Stimulated activated naive CD8-positive, alpha-beta T cell treated with anti-CD3 and anti-CD28 coated beads, Interleukin-15, Interleukin-2, amounts not matched to agents 100 ng/mL and 50 ng/mL, for 24 hours (primary cell): Measurements from ENCODE around the gene MYLK2.
"Not testable (repeated sequence)": the region's sequence is repeated elsewhere in the genome, so short reads cannot be mapped to it uniquely, and the experiment has no call there.

Experiments used
- H3K27ac Mint-ChIP-seq: one replicate; pipeline ENCODE4 v1.8.0; 2021; ENCODE audit warnings: mild to moderate bottlenecking, mixed read lengths
- H3K27me3 Mint-ChIP-seq: one replicate; pipeline ENCODE4 v1.8.0; 2021; ENCODE audit warnings: mixed read lengths
- H3K36me3 Mint-ChIP-seq: one replicate; pipeline ENCODE4 v1.8.0; 2021; ENCODE audit warnings: low read depth, mixed read lengths
- H3K4me1 Mint-ChIP-seq: one replicate; pipeline ENCODE4 v1.8.0; 2021; ENCODE audit warnings: low read depth, mixed read lengths
- H3K4me3 Mint-ChIP-seq: one replicate; pipeline ENCODE4 v1.8.0; 2021; ENCODE audit warnings: mild to moderate bottlenecking, mixed read lengths
- H3K9me3 Mint-ChIP-seq: one replicate; pipeline ENCODE4 v1.8.0; 2021; ENCODE audit warnings: mixed read lengths

Gene MYLK2

DNA sequence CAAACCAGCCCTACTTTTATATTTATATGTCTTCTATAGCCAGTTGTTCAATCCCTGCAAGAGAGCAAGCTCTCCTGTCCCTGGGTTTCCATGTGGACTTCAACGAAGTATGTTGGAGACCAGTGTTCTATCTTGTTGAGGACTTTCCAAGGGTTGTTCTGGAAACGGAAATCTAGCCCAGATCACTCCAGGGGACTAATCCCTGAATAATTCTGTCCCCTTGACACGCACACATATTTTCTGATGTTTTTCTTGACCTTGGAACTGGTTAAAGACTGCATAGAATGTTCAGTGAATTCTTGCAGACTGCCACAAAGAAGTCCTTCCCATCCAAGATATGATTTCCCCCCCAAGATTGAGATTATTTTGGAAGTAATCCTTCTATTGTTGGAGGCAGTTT, 9.5 kb upstream of the MYLK2 start:
- peaks cover 5% of the 10 kb centered on the region for H3K4me1 Mint-ChIP-seq
- no peak overlapping the region for H3K4me3 Mint-ChIP-seq
- H3K27me3 Mint-ChIP-seq: no peaks in the 10 kb centered on the region
- H3K36me3 Mint-ChIP-seq: peaks cover 8% of the 10 kb centered on the region
- no peak overlapping the region for H3K27ac Mint-ChIP-seq
- no peaks in the 10 kb centered on the region for H3K9me3 Mint-ChIP-seq

DNA sequence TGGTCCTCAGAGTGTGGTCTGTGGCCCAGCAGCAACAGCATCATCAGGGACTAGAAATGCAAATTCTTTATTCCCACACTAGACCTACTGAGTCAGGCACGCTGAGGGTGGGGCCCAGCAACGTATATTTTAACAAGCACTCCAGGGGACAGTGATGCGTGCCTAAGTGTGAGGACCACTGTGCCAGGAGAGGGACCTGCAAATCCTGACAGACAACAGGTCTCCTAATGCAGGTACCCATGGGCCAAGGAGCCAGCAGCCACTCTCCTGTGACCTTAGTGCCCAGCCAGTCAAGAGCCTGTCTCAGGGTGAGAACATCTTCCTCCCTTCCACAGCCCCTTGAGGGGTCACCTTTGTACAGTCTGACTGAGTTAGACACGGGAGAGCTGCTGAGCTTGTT, 8.0 kb upstream of the MYLK2 start:
- Mint-ChIP-seq H3K4me1 (peaks cover 5% of the 10 kb centered on the region), H3K36me3 (peaks cover 5% of the 10 kb centered on the region), H3K4me3 (no peak overlapping the region), H3K9me3 (no peaks in the 10 kb centered on the region), H3K27ac (no peak overlapping the region), H3K27me3 (no peaks in the 10 kb centered on the region)

DNA sequence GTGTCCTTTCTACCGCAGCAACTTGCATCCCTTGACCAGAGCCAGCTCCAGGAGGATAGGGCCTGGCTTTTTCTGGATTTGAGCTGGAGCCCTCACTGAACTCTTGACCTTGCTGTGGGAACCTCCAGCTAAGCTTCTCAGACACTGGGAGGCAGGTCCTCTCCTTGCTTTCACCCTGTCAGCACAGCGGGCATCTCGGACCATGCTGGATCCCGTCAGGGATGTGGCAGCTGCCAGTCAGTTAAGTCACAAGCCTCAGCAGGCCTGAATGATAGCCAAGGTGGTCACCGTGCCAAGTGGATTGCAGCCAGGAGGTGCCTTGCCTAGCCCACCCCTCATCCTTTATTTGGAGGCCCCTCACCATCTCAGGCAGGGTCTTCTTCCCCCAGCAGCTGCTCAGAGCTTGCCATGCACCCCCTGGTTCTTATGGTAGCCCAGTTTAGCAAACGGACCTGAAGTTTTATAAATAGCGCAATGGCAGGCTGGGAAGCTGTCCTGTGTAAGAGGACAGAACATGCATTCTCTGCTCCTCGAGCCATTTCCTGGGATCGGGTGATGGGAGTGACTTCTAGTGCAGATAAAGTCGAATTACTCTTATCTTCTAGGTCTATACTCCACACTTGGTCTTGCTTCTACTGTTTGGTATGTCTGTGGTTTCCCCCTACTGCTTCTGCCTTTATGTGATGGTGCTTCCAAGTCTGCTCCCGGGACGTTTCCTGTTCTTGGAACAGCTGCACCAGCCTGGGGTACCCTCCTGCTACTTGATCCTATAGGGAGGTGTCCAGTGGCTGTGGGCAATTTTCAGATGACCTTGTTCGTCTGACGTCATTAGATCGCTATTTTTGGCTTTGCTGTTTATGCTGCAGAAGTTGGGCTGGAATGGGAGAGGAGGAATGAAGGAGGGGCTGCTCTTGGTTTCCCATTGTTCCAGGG, 7.1 kb upstream of the MYLK2 start:
- H3K36me3 Mint-ChIP-seq: no peaks in the 10 kb centered on the region
- H3K27ac Mint-ChIP-seq: no peak overlapping the region
- H3K4me3 Mint-ChIP-seq: no peak overlapping the region
- H3K4me1 Mint-ChIP-seq: peaks cover 5% of the 10 kb centered on the region
- no peaks in the 10 kb centered on the region for H3K9me3 Mint-ChIP-seq
- no peaks in the 10 kb centered on the region for H3K27me3 Mint-ChIP-seq

DNA sequence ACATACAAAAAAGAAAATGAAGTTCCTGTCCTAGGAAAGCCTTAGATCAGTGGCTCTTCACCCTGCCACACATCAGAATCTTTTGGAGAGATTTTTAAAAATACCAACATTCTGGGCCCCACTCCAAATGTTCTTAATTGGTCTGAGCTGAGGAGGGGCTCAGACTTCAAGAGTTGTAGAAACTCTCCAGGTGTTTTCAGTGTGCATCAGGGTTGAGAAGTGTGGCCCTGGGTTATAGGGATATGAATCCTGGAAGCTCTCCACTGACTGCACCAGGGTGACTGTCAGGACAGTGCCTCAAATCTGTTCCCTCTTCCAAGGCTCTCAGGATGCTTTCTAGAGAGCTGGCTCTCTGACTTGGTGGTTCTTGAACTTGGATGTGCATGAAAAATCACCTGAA, 5.5 kb upstream of the MYLK2 start:
- no peaks in the 10 kb centered on the region for H3K36me3 Mint-ChIP-seq
- H3K4me3 Mint-ChIP-seq: no peak overlapping the region
- H3K4me1 Mint-ChIP-seq: peaks cover 5% of the 10 kb centered on the region

DNA sequence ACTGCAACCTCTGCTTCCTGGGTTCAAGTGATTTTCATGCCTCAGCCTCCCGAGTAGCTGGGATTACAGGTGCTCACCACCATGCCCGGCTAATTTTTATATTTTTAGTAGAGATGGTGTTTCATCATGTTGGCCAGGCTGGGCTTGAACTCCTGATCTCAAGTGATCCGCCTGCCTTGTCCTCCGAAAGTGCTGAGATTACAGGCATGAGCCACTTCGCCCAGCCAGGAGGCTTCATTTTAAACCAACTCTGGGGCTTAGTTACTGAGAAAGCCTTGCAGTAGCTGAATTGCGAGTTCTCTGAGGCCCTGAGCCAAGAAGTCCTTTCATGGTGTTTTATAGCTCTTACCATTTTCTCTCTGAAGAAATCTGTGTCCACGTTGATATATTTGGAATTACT, 5.0 kb upstream of the MYLK2 start:
- H3K4me1 Mint-ChIP-seq, H3K9me3 Mint-ChIP-seq, H3K4me3 Mint-ChIP-seq, H3K36me3 Mint-ChIP-seq, H3K27ac Mint-ChIP-seq, H3K27me3 Mint-ChIP-seq: not testable (repeated sequence)

More for the DNA sequence above, 5.5 kb upstream of the MYLK2 start:
- Mint-ChIP-seq H3K9me3 (no peaks in the 10 kb centered on the region), H3K27ac (no peak overlapping the region), H3K27me3 (no peaks in the 10 kb centered on the region)

DNA sequence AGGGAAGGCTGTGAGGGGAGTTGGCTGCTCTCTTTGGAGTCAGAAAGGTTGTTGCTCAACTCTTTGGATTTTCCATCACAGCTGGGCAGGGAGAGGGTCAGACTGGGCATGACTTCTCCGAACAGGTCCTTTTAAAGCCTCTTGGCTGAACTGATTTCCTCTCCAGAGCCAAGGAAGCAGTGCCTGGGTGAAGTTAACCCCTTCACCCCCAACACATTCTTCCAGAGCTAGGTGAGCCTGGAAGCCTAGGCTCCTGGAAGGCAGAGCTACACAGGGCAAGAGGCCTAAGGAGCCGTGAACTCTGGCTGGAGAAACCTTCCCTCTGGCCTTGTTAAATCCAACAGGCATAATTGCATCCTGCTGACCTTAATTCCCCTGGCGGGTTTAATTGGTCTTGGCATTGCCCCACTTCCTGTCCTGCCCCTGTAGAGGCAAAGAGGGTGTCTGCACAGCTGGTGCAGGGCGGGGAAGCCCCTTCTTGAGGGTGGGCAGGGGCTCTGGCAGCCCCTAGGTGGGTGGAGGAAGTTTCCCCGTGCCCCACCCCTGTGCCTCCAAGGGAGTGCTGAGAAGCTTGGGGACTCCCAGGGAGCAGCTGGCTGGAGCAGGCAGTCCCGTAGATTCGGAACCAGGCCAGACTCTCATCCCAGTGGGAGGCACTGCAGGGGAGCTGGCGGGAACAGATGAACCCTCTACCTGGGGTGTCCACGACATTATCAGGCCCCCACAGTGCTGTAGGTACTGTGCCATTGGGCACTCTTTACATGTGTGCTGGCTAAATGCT, 3.6 kb upstream of the MYLK2 start:
- Mint-ChIP-seq H3K4me1 (no peaks in the 10 kb centered on the region), H3K9me3 (no peaks in the 10 kb centered on the region), H3K27ac (no peak overlapping the region), H3K36me3 (no peaks in the 10 kb centered on the region), H3K27me3 (no peaks in the 10 kb centered on the region), H3K4me3 (no peak overlapping the region)

DNA sequence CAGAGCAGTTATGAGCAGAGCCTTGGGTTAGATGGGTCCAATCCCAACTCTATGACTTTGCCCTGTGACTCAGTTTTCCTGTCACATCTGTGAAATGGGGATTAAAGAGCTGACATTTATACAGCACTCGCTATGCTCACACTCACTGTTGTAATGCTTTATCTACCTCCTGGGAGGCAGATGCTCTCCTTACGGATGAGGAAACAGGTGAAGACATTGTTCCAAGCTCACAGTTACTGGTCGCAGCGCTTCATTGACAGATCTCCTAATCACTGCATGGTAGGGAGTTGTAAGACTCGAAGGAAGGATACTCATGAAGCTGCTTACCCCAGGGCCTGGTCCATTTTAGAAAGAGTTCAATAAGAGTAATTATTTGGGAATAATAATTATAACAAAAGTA, 2.9 kb upstream of the MYLK2 start:
- Mint-ChIP-seq H3K36me3 (no peaks in the 10 kb centered on the region), H3K4me1 (no peaks in the 10 kb centered on the region), H3K27ac (no peak overlapping the region), H3K27me3 (no peaks in the 10 kb centered on the region), H3K9me3 (no peaks in the 10 kb centered on the region), H3K4me3 (no peak overlapping the region)

DNA sequence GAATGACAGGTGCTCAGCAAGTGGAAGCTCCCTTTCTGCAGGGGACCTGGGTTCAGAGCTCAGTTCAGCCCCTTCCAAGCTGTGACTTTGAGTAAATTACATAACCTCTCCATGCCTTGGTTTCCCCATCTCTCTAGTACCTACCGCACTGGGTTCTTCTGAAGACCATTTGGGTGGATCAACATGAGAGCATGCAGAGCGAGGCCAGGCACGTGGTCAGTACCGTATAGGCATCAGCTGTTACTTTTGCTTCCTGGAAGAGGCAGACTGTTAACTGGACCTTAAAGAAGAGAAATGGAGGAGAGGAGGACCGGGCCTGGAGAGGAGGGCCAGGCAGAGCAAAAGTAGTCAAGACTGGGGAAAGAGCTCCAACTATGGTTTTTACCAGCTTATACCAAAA, 1.7 kb upstream of the MYLK2 start:
- Mint-ChIP-seq H3K4me3 (no peak overlapping the region), H3K36me3 (no peaks in the 10 kb centered on the region), H3K4me1 (no peaks in the 10 kb centered on the region), H3K27ac (no peak overlapping the region), H3K27me3 (no peaks in the 10 kb centered on the region), H3K9me3 (no peaks in the 10 kb centered on the region)

DNA sequence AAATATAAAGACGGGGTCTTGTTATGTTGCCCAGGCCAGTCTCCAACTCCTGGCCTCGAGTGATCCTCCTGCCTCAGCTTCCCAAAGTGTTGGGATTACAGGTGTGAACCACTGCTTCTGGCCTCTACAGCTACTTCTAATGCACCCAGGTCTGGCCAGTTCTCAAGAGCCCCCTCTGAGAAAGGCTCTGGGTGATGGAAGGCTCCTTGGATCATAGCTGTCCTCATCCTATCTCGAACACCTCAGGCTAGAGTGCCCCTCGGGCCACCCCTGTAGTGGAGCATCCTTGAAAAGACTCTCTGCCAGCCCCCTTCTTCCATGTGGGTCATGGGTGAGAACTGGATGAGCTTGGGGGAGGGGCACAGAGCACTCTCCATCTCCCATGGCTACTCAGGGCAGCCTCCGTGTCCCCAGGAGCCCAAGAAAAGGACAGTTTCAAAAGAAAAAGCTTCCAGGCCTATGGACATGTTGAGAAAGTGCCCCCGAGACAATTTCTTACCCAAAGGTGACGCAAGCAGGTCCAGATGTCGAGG, 714 bp upstream of the MYLK2 start:
- Mint-ChIP-seq H3K4me1 (no peaks in the 10 kb centered on the region), H3K27ac (no peak overlapping the region), H3K27me3 (no peaks in the 10 kb centered on the region), H3K9me3 (no peaks in the 10 kb centered on the region), H3K4me3 (no peak overlapping the region), H3K36me3 (no peaks in the 10 kb centered on the region)

DNA sequence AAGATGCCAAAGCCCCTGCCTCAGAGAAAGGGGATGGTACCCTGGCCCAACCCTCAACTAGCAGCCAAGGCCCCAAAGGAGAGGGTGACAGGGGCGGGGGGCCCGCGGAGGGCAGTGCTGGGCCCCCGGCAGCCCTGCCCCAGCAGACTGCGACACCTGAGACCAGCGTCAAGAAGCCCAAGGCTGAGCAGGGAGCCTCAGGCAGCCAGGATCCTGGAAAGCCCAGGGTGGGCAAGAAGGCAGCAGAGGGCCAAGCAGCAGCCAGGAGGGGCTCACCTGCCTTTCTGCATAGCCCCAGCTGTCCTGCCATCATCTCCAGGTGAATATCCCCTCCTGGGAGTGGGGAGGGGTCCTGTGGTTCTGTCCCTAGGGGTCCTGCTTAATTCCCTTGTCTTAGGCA, 1.1 kb downstream of the MYLK2 start:
- no peak overlapping the region for H3K27ac Mint-ChIP-seq
- no peaks in the 10 kb centered on the region for H3K27me3 Mint-ChIP-seq
- no peaks in the 10 kb centered on the region for H3K36me3 Mint-ChIP-seq
- H3K4me1 Mint-ChIP-seq: no peaks in the 10 kb centered on the region
- no peak overlapping the region for H3K4me3 Mint-ChIP-seq
- no peaks in the 10 kb centered on the region for H3K9me3 Mint-ChIP-seq

DNA sequence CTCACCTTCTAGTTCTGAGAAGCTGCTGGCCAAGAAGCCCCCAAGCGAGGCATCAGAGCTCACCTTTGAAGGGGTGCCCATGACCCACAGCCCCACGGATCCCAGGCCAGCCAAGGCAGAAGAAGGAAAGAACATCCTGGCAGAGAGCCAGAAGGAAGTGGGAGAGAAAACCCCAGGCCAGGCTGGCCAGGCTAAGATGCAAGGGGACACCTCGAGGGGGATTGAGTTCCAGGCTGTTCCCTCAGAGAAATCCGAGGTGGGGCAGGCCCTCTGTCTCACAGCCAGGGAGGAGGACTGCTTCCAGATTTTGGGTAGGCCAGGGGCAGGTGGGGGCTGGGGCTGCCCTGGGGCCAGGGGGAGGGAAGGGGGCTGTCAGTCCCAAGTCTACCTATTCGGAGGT, 2.3 kb downstream of the MYLK2 start:
- Mint-ChIP-seq H3K27me3 (no peaks in the 10 kb centered on the region), H3K9me3 (no peaks in the 10 kb centered on the region), H3K4me1 (no peaks in the 10 kb centered on the region), H3K4me3 (no peak overlapping the region), H3K36me3 (no peaks in the 10 kb centered on the region), H3K27ac (no peak overlapping the region)

DNA sequence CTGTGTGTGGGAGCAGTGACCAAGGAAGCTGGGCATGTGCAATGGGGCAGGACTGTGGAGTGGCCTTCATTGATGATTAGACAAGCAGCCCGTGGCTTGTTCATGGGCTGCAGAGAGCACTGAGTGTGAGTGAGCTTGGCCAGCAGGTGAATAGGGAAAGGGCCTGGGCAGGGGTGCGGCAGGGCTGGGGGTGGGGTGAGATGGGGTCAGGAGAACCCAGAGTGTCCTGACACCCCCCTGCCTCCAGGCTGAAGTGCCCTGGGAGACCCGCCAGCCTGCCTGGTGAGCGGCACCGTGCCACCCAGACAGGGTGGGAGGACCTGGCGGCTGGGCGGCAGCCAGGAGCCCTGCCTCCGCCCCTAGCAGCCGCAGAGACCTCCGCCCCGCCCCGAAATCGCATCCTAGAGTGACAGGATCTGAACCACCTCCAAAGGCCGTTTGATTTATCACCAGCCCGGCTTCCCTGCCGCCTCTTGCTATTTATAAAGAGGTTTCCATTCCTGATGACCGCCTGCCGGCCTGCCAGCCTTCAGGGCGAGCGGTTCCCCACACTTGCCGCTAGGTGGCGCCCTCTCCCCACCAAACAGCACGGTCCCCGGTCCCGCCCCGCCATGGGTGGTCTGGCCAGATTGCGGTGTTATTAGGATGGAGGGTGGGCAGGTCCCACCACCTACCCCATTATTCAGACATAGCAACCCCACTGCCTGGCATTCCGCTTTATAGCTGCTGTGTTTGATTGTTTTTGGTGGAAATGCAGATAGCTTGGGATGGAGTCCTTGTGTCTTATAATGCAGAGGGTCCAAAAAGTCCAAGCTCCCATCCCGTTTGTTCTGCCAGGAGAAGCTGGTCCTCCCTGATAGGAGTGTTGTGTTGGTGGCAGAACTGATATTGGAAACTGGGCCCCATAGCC, 3.5 kb downstream of the MYLK2 start:
- H3K27me3 Mint-ChIP-seq: no peaks in the 10 kb centered on the region
- H3K9me3 Mint-ChIP-seq: no peaks in the 10 kb centered on the region
- no peak overlapping the region for H3K27ac Mint-ChIP-seq
- H3K36me3 Mint-ChIP-seq: no peaks in the 10 kb centered on the region
- no peaks in the 10 kb centered on the region for H3K4me1 Mint-ChIP-seq
- H3K4me3 Mint-ChIP-seq: no peak overlapping the region

DNA sequence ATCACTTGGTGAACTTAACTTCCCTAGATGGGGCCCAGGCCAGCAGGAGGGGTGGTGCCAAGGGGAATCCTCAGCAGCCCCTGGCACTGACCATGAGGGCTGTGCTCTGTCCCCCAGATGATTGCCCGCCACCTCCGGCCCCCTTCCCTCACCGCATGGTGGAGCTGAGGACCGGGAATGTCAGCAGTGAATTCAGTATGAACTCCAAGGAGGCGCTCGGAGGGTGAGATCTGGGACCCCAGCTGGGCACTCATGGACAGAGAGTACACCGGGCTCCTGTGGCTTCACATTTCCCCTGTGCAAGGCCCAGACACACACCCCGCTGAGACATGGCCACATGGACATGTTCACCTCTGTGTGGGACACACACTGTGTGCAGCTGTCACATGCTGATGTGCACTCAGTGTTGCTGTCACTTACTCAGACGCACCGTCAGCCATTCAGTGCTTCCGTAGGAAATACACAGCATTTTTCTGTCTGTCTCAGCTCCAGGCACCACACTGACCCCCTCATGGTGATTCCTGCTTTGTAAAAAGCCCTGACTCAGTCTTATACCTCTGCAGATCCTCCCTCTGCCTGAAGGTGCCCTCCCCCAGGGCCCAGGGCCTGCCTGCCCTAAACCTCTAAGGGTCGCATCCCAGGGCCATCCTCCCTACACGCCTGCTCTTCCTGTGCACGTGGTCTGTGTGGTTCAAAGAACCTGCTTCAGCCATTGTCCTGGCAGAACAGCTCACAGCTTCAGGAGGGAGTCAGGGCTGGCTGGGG, 4.4 kb downstream of the MYLK2 start:
- H3K4me1 Mint-ChIP-seq: no peaks in the 10 kb centered on the region
- H3K27ac Mint-ChIP-seq: no peak overlapping the region
- H3K27me3 Mint-ChIP-seq: no peaks in the 10 kb centered on the region
- no peaks in the 10 kb centered on the region for H3K36me3 Mint-ChIP-seq
- H3K9me3 Mint-ChIP-seq: no peaks in the 10 kb centered on the region
- H3K4me3 Mint-ChIP-seq: no peak overlapping the region

DNA sequence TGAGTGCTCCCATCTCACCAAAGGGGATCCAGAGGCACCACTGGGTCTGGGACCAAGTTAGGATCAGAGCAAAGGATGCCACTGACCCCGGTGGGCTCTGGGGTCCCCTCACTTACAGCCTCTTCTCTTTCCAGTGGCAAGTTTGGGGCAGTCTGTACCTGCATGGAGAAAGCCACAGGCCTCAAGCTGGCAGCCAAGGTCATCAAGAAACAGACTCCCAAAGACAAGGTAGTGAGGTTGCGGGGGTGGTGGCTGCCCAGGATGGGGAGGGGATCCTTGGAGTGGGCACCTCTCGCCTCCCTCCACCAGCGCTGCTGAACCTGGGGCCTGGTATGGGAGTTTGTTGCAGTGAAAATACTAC, 4.9 kb downstream of the MYLK2 start:
- H3K4me1 Mint-ChIP-seq: no peaks in the 10 kb centered on the region
- H3K9me3 Mint-ChIP-seq: no peaks in the 10 kb centered on the region
- no peak overlapping the region for H3K27ac Mint-ChIP-seq
- H3K27me3 Mint-ChIP-seq: no peaks in the 10 kb centered on the region
- H3K4me3 Mint-ChIP-seq: no peak overlapping the region
- H3K36me3 Mint-ChIP-seq: no peaks in the 10 kb centered on the region
